Ishikawa (cell line): Measurements from ENCODE around the gene KRT80.

Source experiments
- CEBPB ChIP-seq: IDR thresholded peaks from 2 replicates; pipeline ENCODE4 v1.6.1; 2012
- CREB1 ChIP-seq: IDR thresholded peaks from 2 replicates; pipeline ENCODE4 v1.6.1; 2012; ENCODE audit warnings: low read depth
- EGR1 ChIP-seq: IDR thresholded peaks from 2 replicates; pipeline ENCODE4 v1.6.1; 2012
- EP300 ChIP-seq: IDR thresholded peaks from 2 replicates; pipeline ENCODE4 v1.6.1; 2012; ENCODE audit warnings: borderline replicate concordance
- FOXM1 ChIP-seq: IDR thresholded peaks from 2 replicates; pipeline ENCODE4 v1.6.1; 2012; ENCODE audit warnings: low read depth, borderline replicate concordance
- NFIC ChIP-seq: IDR thresholded peaks from 2 replicates; pipeline ENCODE4 v1.6.1; 2012
- RAD21 ChIP-seq: IDR thresholded peaks from 2 replicates; pipeline ENCODE4 v1.6.1; 2012; ENCODE audit warnings: low read depth
- TAF1 ChIP-seq: IDR thresholded peaks from 2 replicates; pipeline ENCODE4 v1.6.1; 2012; ENCODE audit warnings: low read depth, mild to moderate bottlenecking
- TCF12 ChIP-seq: IDR thresholded peaks from 2 replicates; pipeline ENCODE4 v1.6.1; 2012; ENCODE audit warnings: low read depth
- YY1 ChIP-seq: IDR thresholded peaks from 2 replicates; pipeline ENCODE4 v1.6.1; 2012; ENCODE audit warnings: low read depth
- ZBTB7A ChIP-seq: IDR thresholded peaks from 2 replicates; pipeline ENCODE4 v1.6.1; 2012; ENCODE audit warnings: low read depth
- TF ChIP-seq, protein P1 (sequence below): IDR thresholded peaks from 2 replicates; pipeline ENCODE4 v1.6.1; 2012; ENCODE audit warnings: low read depth, mild to moderate bottlenecking
- TF ChIP-seq, protein P2 (sequence below): IDR thresholded peaks from 2 replicates; pipeline ENCODE4 v1.6.1; 2012

DNA sequence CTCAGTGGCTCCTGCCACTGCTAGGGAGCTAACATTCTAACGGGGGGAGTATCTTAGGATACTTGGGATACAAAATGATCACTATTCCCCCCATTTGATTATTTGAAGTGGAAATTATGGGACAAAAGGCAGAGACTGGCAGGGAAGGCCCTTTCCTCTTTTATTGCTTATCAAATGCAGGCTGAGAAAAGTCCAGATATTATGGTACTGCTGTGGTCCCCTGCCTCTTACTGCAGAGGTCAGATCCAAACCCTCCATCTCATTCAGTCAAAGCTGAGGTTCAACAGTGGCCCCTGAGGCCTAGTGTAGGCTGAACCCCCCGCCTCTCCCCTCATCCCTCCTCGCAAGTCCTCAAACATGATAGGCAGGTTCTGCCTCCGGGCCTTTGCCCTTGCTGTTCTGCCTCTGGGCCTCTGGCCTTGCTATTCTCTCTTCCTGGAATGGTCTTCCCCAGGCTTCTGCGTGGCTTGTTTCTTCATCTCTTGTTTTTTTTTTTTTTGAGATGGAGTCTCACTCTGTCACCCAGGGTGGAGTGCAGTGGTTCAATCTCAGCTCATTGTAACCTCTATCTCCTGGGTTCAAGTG lies 34.2 kb downstream of the KRT80 start:
- TF ChIP-seq EP300 (no peak), CEBPB (no peak), RAD21 (no peak), FOXM1 (no peak), CREB1 (no peak), ZBTB7A (no peak), YY1 (no peak), NFIC (no peak), TCF12 (no peak), TAF1 (no peak), EGR1 (no peak)
- TF ChIP-seq, protein P1, sequence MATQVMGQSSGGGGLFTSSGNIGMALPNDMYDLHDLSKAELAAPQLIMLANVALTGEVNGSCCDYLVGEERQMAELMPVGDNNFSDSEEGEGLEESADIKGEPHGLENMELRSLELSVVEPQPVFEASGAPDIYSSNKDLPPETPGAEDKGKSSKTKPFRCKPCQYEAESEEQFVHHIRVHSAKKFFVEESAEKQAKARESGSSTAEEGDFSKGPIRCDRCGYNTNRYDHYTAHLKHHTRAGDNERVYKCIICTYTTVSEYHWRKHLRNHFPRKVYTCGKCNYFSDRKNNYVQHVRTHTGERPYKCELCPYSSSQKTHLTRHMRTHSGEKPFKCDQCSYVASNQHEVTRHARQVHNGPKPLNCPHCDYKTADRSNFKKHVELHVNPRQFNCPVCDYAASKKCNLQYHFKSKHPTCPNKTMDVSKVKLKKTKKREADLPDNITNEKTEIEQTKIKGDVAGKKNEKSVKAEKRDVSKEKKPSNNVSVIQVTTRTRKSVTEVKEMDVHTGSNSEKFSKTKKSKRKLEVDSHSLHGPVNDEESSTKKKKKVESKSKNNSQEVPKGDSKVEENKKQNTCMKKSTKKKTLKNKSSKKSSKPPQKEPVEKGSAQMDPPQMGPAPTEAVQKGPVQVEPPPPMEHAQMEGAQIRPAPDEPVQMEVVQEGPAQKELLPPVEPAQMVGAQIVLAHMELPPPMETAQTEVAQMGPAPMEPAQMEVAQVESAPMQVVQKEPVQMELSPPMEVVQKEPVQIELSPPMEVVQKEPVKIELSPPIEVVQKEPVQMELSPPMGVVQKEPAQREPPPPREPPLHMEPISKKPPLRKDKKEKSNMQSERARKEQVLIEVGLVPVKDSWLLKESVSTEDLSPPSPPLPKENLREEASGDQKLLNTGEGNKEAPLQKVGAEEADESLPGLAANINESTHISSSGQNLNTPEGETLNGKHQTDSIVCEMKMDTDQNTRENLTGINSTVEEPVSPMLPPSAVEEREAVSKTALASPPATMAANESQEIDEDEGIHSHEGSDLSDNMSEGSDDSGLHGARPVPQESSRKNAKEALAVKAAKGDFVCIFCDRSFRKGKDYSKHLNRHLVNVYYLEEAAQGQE, result no peak
- TF ChIP-seq, protein P2, sequence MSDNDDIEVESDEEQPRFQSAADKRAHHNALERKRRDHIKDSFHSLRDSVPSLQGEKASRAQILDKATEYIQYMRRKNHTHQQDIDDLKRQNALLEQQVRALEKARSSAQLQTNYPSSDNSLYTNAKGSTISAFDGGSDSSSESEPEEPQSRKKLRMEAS, result no peak
